H9 (cell line): ENCODE results near the gene FBXL20. TPM values are rescaled to one million over a fixed set of nuclear protein-coding genes. Genes with fewer than 3 reads are reported as not detected.

Experiments used
- DNase-seq: peaks from one replicate; pipeline ENCODE4 v3.0.0-alpha.2; 2017
- H2AFZ ChIP-seq: one replicate; pipeline ENCODE4 v1.6.1; 2013; ENCODE audit warnings: mild to moderate bottlenecking, low read length, control low read depth, moderate library complexity
- H2AK5ac ChIP-seq: 2 replicates; pipeline ENCODE4 v1.6.1; 2013; ENCODE audit warnings: low read length, control low read depth, mixed read lengths; ENCODE audit not compliant: insufficient read length
- H2BK120ac ChIP-seq: one replicate; pipeline ENCODE4 v1.6.1; 2013; ENCODE audit warnings: low read depth, mild to moderate bottlenecking, low read length, control low read depth, inconsistent platforms; ENCODE audit not compliant: poor library complexity, severe bottlenecking
- H2BK12ac ChIP-seq: 2 replicates; pipeline ENCODE4 v1.6.1; 2013; ENCODE audit warnings: low read length, control low read depth, mixed read lengths, low read depth; ENCODE audit not compliant: insufficient read length
- H2BK15ac ChIP-seq: 2 replicates; pipeline ENCODE4 v1.6.1; 2013; ENCODE audit warnings: low read depth, low read length, control low read depth
- H2BK20ac ChIP-seq: one replicate; pipeline ENCODE4 v1.6.1; 2013; ENCODE audit warnings: low read depth, mild to moderate bottlenecking, low read length, control low read depth, inconsistent platforms; ENCODE audit not compliant: poor library complexity, severe bottlenecking
- H2BK5ac ChIP-seq: 2 replicates; pipeline ENCODE4 v1.6.1; 2013; ENCODE audit warnings: low read length, control low read depth, mixed read lengths; ENCODE audit not compliant: insufficient read length
- H3K14ac ChIP-seq: 2 replicates; pipeline ENCODE4 v1.6.1; 2013; ENCODE audit warnings: low read length, control low read depth; ENCODE audit not compliant: insufficient read depth
- H3K18ac ChIP-seq: 2 replicates; pipeline ENCODE4 v1.6.1; 2013; ENCODE audit warnings: low read depth, mild to moderate bottlenecking, mixed read lengths, low read length, control low read depth; ENCODE audit not compliant: insufficient read length
- H3K23ac ChIP-seq: 2 replicates; pipeline ENCODE4 v1.6.1; 2013; ENCODE audit warnings: low read length, control low read depth, mixed read lengths, low read depth; ENCODE audit not compliant: insufficient read length
- H3K23me2 ChIP-seq: 2 replicates; pipeline ENCODE4 v1.6.1; 2013; ENCODE audit warnings: low read depth, mild to moderate bottlenecking, mixed read lengths, low read length, control low read depth; ENCODE audit not compliant: insufficient read length, poor library complexity, severe bottlenecking
- H3K27ac ChIP-seq: 2 replicates; pipeline ENCODE4 v1.5.1; 2013; ENCODE audit warnings: low read length, control low read depth, mixed read lengths, low read depth; ENCODE audit not compliant: insufficient read length
- H3K27me3 ChIP-seq: 2 replicates; pipeline ENCODE4 v1.6.1; 2013; ENCODE audit warnings: low read length, control low read depth, inconsistent platforms; ENCODE audit not compliant: insufficient read depth
- H3K4ac ChIP-seq: 2 replicates; pipeline ENCODE4 v1.6.1; 2013; ENCODE audit warnings: low read depth, mild to moderate bottlenecking, control low read depth, inconsistent platforms, low read length, moderate library complexity
- H3K4me1 ChIP-seq: 2 replicates; pipeline ENCODE4 v1.6.1; 2013; ENCODE audit warnings: low read length, control low read depth, inconsistent platforms; ENCODE audit not compliant: insufficient read depth
- H3K4me2 ChIP-seq: 2 replicates; pipeline ENCODE4 v1.6.1; 2013; ENCODE audit warnings: low read length, control low read depth, mixed read lengths; ENCODE audit not compliant: insufficient read length, insufficient read depth
- H3K56ac ChIP-seq: 2 replicates; pipeline ENCODE4 v1.6.1; 2013; ENCODE audit warnings: low read depth, mild to moderate bottlenecking, mixed read lengths, low read length, control low read depth; ENCODE audit not compliant: insufficient read length
- H3K79me1 ChIP-seq: 2 replicates; pipeline ENCODE4 v1.6.1; 2013; ENCODE audit warnings: low read depth, mild to moderate bottlenecking, moderate library complexity, low read length, control low read depth, inconsistent platforms; ENCODE audit not compliant: insufficient read depth, poor library complexity, severe bottlenecking
- H3K79me2 ChIP-seq: 2 replicates; pipeline ENCODE4 v1.6.1; 2013; ENCODE audit warnings: low read length, control low read depth, inconsistent platforms; ENCODE audit not compliant: insufficient read depth
- H3K9ac ChIP-seq: 2 replicates; pipeline ENCODE4 v1.6.1; 2013; ENCODE audit warnings: low read length, control low read depth, mixed read lengths; ENCODE audit not compliant: insufficient read length; ENCODE audit errors: extremely low read depth
- H3K9me3 ChIP-seq: one replicate; pipeline ENCODE4 v1.6.1; 2013; ENCODE audit warnings: low read depth, low read length, inconsistent platforms; ENCODE audit not compliant: control insufficient read depth
- H3T11ph ChIP-seq: one replicate; pipeline ENCODE4 v1.6.1; 2013; ENCODE audit warnings: mild to moderate bottlenecking, low read length, control low read depth, inconsistent platforms
- H4K20me1 ChIP-seq: one replicate; pipeline ENCODE4 v1.6.1; 2013; ENCODE audit not compliant: control insufficient read depth, insufficient read length, insufficient read depth
- H4K5ac ChIP-seq: 2 replicates; pipeline ENCODE4 v1.6.1; 2013; ENCODE audit warnings: low read depth, mild to moderate bottlenecking, mixed read lengths, low read length, control low read depth; ENCODE audit not compliant: insufficient read length
- H4K8ac ChIP-seq: replicated peaks from 2 replicates; pipeline ENCODE4 v1.6.1; 2013; ENCODE audit warnings: low read length, control low read depth, mixed read lengths, low read depth; ENCODE audit not compliant: insufficient read length
- H4K91ac ChIP-seq: 2 replicates; pipeline ENCODE4 v1.6.1; 2013; ENCODE audit warnings: low read depth, mild to moderate bottlenecking, moderate library complexity, mixed read lengths, low read length, control low read depth; ENCODE audit not compliant: insufficient read length
- H3K27ac Mint-ChIP-seq, 3 experiments: 2 replicates in 2 of 3; 3 replicates in 1 of 3; pipeline ENCODE4 v1.8.0; 2020 to 2021; ENCODE audit warnings: mixed read lengths in 3 of 3, mild to moderate bottlenecking in 1 of 3, moderate library complexity in 1 of 3
- H3K27me3 Mint-ChIP-seq: 2 replicates; pipeline ENCODE4 v1.8.0; 2021; ENCODE audit warnings: low read depth, mild to moderate bottlenecking, moderate library complexity, mixed read lengths
- H3K36me3 Mint-ChIP-seq, 3 experiments: 2 replicates in 2 of 3; 3 replicates in 1 of 3; pipeline ENCODE4 v1.8.0; 2020 to 2021; ENCODE audit warnings: low read depth in 3 of 3, mixed read lengths in 3 of 3; ENCODE audit not compliant: insufficient read depth in 1 of 3
- H3K4me1 Mint-ChIP-seq, 2 experiments: 2 replicates each; pipeline ENCODE4 v1.8.0; 2020; ENCODE audit warnings: mixed read lengths in 2 of 2
- H3K4me3 Mint-ChIP-seq, 2 experiments: 2 replicates in 1 of 2; 3 replicates in 1 of 2; pipeline ENCODE4 v1.8.0; 2020 to 2021; ENCODE audit warnings: mild to moderate bottlenecking in 2 of 2, mixed read lengths in 2 of 2, moderate library complexity in 1 of 2
- H3K9me3 Mint-ChIP-seq, 2 experiments: 2 replicates in 1 of 2; 3 replicates in 1 of 2; pipeline ENCODE4 v1.8.0; 2020; ENCODE audit warnings: mild to moderate bottlenecking in 2 of 2, mixed read lengths in 2 of 2, moderate library complexity in 1 of 2
- WGBS: extraction: QIAGEN DNeasy Blood & Tissue Kit; methylation state at CpG from one replicate; pipeline ENCODE4 v1.1.7; 2013; ENCODE audit warnings: missing lambda C conversion rate, low lambda C conversion rate, mixed read lengths; ENCODE audit not compliant: insufficient read length; ENCODE audit errors: extremely low coverage; 5-methylcytosine and 5-hydroxymethylcytosine counted together
- total RNA-seq: library from RNA; stranded (reverse); gene quantifications from 2 replicates; pipeline ENCODE4 v1.2.1, GENCODE V29; 2021
- TF ChIP-seq, protein P1 (sequence below): fragments of 200-600 bp; sonication (generic); conservative IDR thresholded peaks from 3 replicates; pipeline ENCODE4 v1.8.0; 2021; ENCODE audit warnings: antibody characterized with exemption, mild to moderate bottlenecking

The FBXL20 gene
- total RNA-seq, 1 experiment from 2014 or later, result 18.4 TPM

- peaks cover 13% of the 10 kb centered on the region for H3K23me2 ChIP-seq
- H4K91ac ChIP-seq, result no peak overlapping the region
- DNase-seq, result no peak
- TF ChIP-seq, protein P1, sequence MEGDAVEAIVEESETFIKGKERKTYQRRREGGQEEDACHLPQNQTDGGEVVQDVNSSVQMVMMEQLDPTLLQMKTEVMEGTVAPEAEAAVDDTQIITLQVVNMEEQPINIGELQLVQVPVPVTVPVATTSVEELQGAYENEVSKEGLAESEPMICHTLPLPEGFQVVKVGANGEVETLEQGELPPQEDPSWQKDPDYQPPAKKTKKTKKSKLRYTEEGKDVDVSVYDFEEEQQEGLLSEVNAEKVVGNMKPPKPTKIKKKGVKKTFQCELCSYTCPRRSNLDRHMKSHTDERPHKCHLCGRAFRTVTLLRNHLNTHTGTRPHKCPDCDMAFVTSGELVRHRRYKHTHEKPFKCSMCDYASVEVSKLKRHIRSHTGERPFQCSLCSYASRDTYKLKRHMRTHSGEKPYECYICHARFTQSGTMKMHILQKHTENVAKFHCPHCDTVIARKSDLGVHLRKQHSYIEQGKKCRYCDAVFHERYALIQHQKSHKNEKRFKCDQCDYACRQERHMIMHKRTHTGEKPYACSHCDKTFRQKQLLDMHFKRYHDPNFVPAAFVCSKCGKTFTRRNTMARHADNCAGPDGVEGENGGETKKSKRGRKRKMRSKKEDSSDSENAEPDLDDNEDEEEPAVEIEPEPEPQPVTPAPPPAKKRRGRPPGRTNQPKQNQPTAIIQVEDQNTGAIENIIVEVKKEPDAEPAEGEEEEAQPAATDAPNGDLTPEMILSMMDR, result no peak
- H2BK15ac ChIP-seq, result no peak overlapping the region
- H3K18ac ChIP-seq, result no peak overlapping the region
- no peak overlapping the region for H2BK120ac ChIP-seq
- no peaks in the 10 kb centered on the region for H3K9me3 Mint-ChIP-seq
- H3K4me1 Mint-ChIP-seq, result peaks cover 17 to 21% of the 10 kb centered on the region in 2 experiments
- no peak overlapping the region for H3K23ac ChIP-seq
- H3K14ac ChIP-seq, result no peak overlapping the region; the same call in 1 of the 2 replicates
- peak overlapping the region; percentile 44 for H3K4me2 ChIP-seq
- no peak overlapping the region for H2BK20ac ChIP-seq
- no peak overlapping the region for H3K9ac ChIP-seq
- no CpG with 5 or more reads among the region's 68 CpGs for WGBS
- H3K9me3 ChIP-seq, result no peaks in the 10 kb centered on the region
- no peaks in the 10 kb centered on the region for H3K79me1 ChIP-seq
- H3K27me3 Mint-ChIP-seq, result peaks cover 69% of the 10 kb centered on the region
- H3K27ac ChIP-seq, result no peak overlapping the region
- no peak overlapping the region for H2BK12ac ChIP-seq
- no peak overlapping the region for H3K4ac ChIP-seq
- peaks cover 17% of the 10 kb centered on the region; the same call in 1 of the 2 replicates for H3K27me3 ChIP-seq
- H3K56ac ChIP-seq, result no peak overlapping the region
- no peaks in the 10 kb centered on the region for H3K79me2 ChIP-seq
- H3T11ph ChIP-seq, result no peak overlapping the region
- no peak overlapping the region for H3K27ac Mint-ChIP-seq
- H2AFZ ChIP-seq, result no peak overlapping the region
- H4K5ac ChIP-seq, result no peak overlapping the region
- H3K36me3 Mint-ChIP-seq, result no peaks in the 10 kb centered on the region
- H2BK5ac ChIP-seq, result no peak overlapping the region
- no peaks in the 10 kb centered on the region for H3K4me1 ChIP-seq
- no peaks in the 10 kb centered on the region for H4K20me1 ChIP-seq
- H4K8ac ChIP-seq, result no peak overlapping the region
- no peak overlapping the region for H2AK5ac ChIP-seq
- peak overlapping the region; percentile 68 to 93 for H3K4me3 Mint-ChIP-seq
Measured at GRCh38 chr17:39224778-39225307, 176.6 kb downstream of the FBXL20 start.
